Stomach (tissue), 9 donors: ENCODE data around the gene MAN1A1. TPM values are rescaled to one million over a fixed set of nuclear protein-coding genes. Genes with fewer than 3 reads are reported as not detected.

ENCODE experiments used
- DNase-seq, 2 donors: peaks; one replicate each; pipeline versions ENCODE4 v3.0.0 to v3.0.0-alpha.2; 2013 to 2019
- H3K27ac ChIP-seq, 5 donors: fragments of 200-600 bp in 4 of 5; sonication (generic) in 4 of 5; one replicate each; pipeline ENCODE4 v1.5.1; 2013 to 2019; ENCODE audit warnings: mild to moderate bottlenecking in 1 of 5, moderate library complexity in 1 of 5
- H3K27me3 ChIP-seq, 3 donors: fragments of 200-600 bp; sonication (generic); one replicate each; pipeline ENCODE4 v1.5.1; 2017 to 2019; ENCODE audit warnings: mixed run types in 1 of 3
- H3K36me3 ChIP-seq, 4 donors: fragments of 200-600 bp; sonication (generic); 1 replicate in 3 of 4; 2 replicates in 1 of 4; pipeline ENCODE4 v1.5.1; 2016 to 2019
- H3K4me1 ChIP-seq, 4 donors: fragments of 200-600 bp; sonication (generic); one replicate each; pipeline ENCODE4 v1.5.1; 2016 to 2019
- H3K4me3 ChIP-seq, 4 donors: fragments of 200-600 bp; sonication (generic) in 3 of 4; one replicate each; pipeline ENCODE4 v1.5.1; 2016 to 2019; ENCODE audit warnings: mild to moderate bottlenecking in 1 of 4
- H3K9me3 ChIP-seq, 4 donors: fragments of 200-600 bp; sonication (generic); one replicate each; pipeline ENCODE4 v1.5.1; 2016 to 2019
- CTCF ChIP-seq, 7 experiments: fragments of 450-650 bp in 4 of 7; fragments of 200-600 bp in 3 of 7; sonication (generic) in 3 of 7; IDR thresholded peaks; one replicate each; pipeline ENCODE4 v1.5.1; 2016 to 2019; ENCODE audit warnings: antibody characterized with exemption in 7 of 7, control low read depth in 2 of 7, mild to moderate bottlenecking in 1 of 7
- EP300 ChIP-seq: sonication (generic); formaldehyde crosslinking; IDR thresholded peaks from one replicate; pipeline ENCODE4 v1.6.1; 2017; ENCODE audit warnings: antibody characterized with exemption
- POLR2A ChIP-seq, 4 donors: fragments of 450-650 bp; IDR thresholded peaks; one replicate each; pipeline ENCODE4 v1.6.1; 2016; ENCODE audit warnings: antibody characterized with exemption in 4 of 4, control low read depth in 2 of 4, mild to moderate bottlenecking in 1 of 4, moderate library complexity in 1 of 4
- POLR2AphosphoS5 ChIP-seq, 3 donors: sonication (generic); formaldehyde crosslinking; IDR thresholded peaks; one replicate each; pipeline ENCODE4 v1.6.1; 2016; ENCODE audit warnings: antibody characterized with exemption in 3 of 3
- WGBS, 5 donors: extraction: QIAGEN DNeasy Blood & Tissue Kit in 3 of 5; methylation state at CpG; one replicate each; pipeline versions ENCODE4 v1.1.5 to v1.1.7; 2013 to 2018; 5-methylcytosine and 5-hydroxymethylcytosine counted together
- intact Hi-C: fragments of 100-400 bp; cut with DNase I; formaldehyde crosslinking; loops from one replicate; pipeline ENCODE4 v1.15.1; 2023; ENCODE audit warnings: low total_unique reads
- polyA plus RNA-seq, 3 donors: library from polyadenylated mRNA; stranded (reverse); fragments of 200-250 nt; gene quantifications; one replicate each; pipeline ENCODE4 v1.2.3, GENCODE V29; 2013
- total RNA-seq, 5 donors: library from RNA; depleted of rRNA; stranded (reverse); fragments of >200 nt; gene quantifications; one replicate each; pipeline versions ENCODE4 v1.1.0 to v1.2.3, GENCODE V29; 2014 to 2016
- donor health status: healthy with polysubstance abuse.
- donor health status: Bipolar disorder and iron deficiency.
- donor health status: healthy.

The MAN1A1 gene
- total and polyA plus RNA-seq, 8 donors: 8.0 to 132 (median 47.9) TPM

- Histone ChIP-seq H3K36me3 (no peaks in the 10 kb centered on the region), H3K4me3 (no peak overlapping the region), H3K27ac (no peak overlapping the region), H3K9me3 (no peaks in the 10 kb centered on the region), H3K4me1 (peaks cover 9 to 35% (median 21%) of the 10 kb centered on the region in 4 donors), H3K27me3 (no peaks in the 10 kb centered on the region)
- DNase-seq: no peak
- TF ChIP-seq CTCF (IDR thresholded peaks at IDR 0.05) (no peak), POLR2A (IDR thresholded peaks at IDR 0.05) (no peak), POLR2AphosphoS5 (IDR thresholded peaks at IDR 0.05) (no peak), EP300 (no peak)
- intact Hi-C loops: no loop called here
- WGBS, 5 donors: 45 to 59% (median 52%) methylated on average over 2 of the region's 2 CpGs
These were observed 204.4 kb downstream of the MAN1A1 start for GRCh38 chr6:119145111-119145510.

DNA sequence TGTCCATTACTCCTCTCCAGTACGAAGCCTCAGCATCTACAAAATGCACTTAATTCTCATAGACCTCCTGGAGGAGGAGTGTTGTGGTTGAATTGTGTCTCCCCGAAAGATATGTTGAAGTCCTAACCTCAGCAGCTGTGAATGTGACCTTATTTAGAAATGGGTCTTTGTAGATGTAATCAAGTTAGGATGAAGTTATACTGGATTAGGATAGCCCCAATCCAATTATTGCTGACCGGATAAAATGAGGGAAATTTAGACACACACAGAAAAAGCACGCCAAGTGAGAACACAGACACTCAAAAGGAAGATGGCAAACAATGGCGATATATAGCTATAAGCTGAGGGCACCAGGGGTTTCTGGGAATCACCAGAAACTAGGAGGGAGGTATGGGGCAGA is 206.9 kb downstream of the MAN1A1 start:
- intact Hi-C loops: no loop called here
- TF ChIP-seq POLR2A (IDR thresholded peaks at IDR 0.05) (no peak), EP300 (no peak), CTCF (IDR thresholded peaks at IDR 0.05) (no peak)

GRCh38 chr6:119142041-119142440 is 207.5 kb downstream of the MAN1A1 start:
- intact Hi-C loops: no loop called here
- Histone ChIP-seq H3K27ac (no peak overlapping the region), H3K27me3 (no peaks in the 10 kb centered on the region), H3K4me3 (no peak overlapping the region), H3K4me1 (peaks cover 0 to 14% (median 2%) of the 10 kb centered on the region in 4 donors), H3K36me3 (no peaks in the 10 kb centered on the region), H3K9me3 (no peaks in the 10 kb centered on the region)
- WGBS, 5 donors: 90 to 98% (median 95%) methylated on average over 9 of the region's 9 CpGs
- no peak for DNase-seq
- TF ChIP-seq POLR2A (IDR thresholded peaks at IDR 0.05) (no peak), CTCF (IDR thresholded peaks at IDR 0.05) (no peak), POLR2AphosphoS5 (IDR thresholded peaks at IDR 0.05) (no peak), EP300 (no peak)

More for the DNA sequence above, 206.9 kb downstream of the MAN1A1 start:
- DNase-seq: no peak
- WGBS, 5 donors: 85 to 95% (median 89%) methylated on average over 5 of the region's 5 CpGs
- Histone ChIP-seq H3K27me3 (no peaks in the 10 kb centered on the region), H3K9me3 (no peaks in the 10 kb centered on the region), H3K36me3 (no peaks in the 10 kb centered on the region), H3K27ac (no peak overlapping the region), H3K4me3 (no peak overlapping the region), H3K4me1 (peaks cover 4 to 20% (median 8%) of the 10 kb centered on the region in 4 donors)

DNA sequence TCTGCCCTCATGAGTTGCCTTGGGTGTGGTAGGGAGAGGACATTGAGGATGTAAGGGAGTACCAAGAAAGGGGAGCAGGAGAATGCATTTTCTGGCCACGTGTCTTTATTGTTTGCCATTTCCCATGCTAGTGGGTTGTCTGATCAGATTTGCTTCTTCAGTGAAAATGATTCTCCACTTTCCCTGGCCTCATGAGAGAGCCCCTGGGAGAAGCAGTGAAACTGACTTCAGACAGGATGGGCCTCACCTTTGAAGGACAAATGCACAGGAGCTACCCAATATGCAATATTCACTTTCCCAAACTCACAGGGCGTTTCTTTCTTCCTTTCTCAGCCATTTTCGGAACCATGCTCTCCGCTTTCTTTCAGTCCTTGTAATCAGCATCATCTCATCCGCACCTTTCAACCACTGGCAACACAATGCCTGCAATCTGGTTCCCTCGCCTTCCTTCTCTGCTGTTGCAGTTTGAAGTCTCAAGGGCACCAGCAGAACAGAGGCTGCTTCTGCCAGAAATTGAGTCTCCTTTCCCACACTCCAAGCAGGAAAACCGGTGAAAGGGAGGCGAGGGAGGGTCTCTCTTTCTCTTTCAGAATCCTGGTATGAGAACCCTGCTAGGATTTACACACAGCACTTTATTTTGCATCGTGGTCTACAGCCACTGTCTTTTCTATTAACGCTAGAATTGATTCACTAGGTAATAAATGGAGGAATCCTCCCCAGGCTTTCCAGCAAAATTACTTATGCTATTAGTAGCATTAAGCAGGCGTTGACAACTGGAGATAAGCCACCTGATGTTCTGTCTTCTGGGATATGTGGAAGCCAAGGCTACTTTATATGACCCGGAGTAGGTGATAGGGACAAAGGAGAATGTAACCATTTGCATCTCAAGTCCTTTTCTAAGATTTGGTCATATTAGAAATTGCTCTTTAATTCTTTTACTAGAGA is 209.1 kb downstream of the MAN1A1 start:
- WGBS, 5 donors: 87 to 91% (median 89%) methylated on average over 12 of the region's 12 CpGs
- peaks cover 0 to 4% (median 0%) of the 10 kb centered on the region in 4 donors for H3K4me1 ChIP-seq
- H3K9me3 ChIP-seq: no peaks in the 10 kb centered on the region
- no peaks in the 10 kb centered on the region for H3K36me3 ChIP-seq
- no peaks in the 10 kb centered on the region for H3K27me3 ChIP-seq
- H3K27ac ChIP-seq: no peak overlapping the region
- no peak overlapping the region for H3K4me3 ChIP-seq
- DNase-seq: no peak
- intact Hi-C loops: no loop called here
- no peak for TF ChIP-seq EP300
- TF ChIP-seq POLR2A (IDR thresholded peaks at IDR 0.05): no peak
